ENCODE measurements around the gene IGSF22. TPM values are rescaled to one million over a fixed set of nuclear protein-coding genes. Genes with fewer than 3 reads are reported as not detected.

IGSF22 gene
- total and polyA plus RNA-seq, 9 of the 15 experiments (the other 6 are each of a cell fraction or from before 2014, with no cell fraction given) = not detected

- Histone ChIP-seq H3K9me3 (replicated peaks; ENCODE audit: control insufficient read depth, insufficient read depth, low read depth, low read length) (no peaks in the 10 kb centered on the region), H4K20me1 (replicated peaks; ENCODE audit: control insufficient read depth, insufficient read depth, low read length) (no peaks in the 10 kb centered on the region), H3K27me3 (ENCODE audit: control insufficient read depth in 2 of 2, insufficient read depth in 2 of 2, low read length in 2 of 2) (peaks cover 21 to 61% of the 10 kb centered on the region in 2 experiments; a peak in 4 of 5 replicates), H3K27ac (ENCODE audit: extremely low read depth, low read depth, low read length) (no peak overlapping the region), H3K9me1 (ENCODE audit: control insufficient read depth, insufficient read depth, low read length) (no peaks in the 10 kb centered on the region), H3K36me3 (ENCODE audit: control insufficient read depth, insufficient read depth, low read length) (no peaks in the 10 kb centered on the region), H3K9ac (ENCODE audit: insufficient read depth in 1 of 2, low read depth in 2 of 2, low read length in 2 of 2) (no peak overlapping the region), H3K4me1 (replicated peaks in 1 of 2; ENCODE audit: control insufficient read depth in 2 of 2, insufficient read depth in 2 of 2, low read length in 2 of 2) (no peaks in the 10 kb centered on the region), H3K79me2 (ENCODE audit: control insufficient read depth, insufficient read depth, low read length) (no peaks in the 10 kb centered on the region), H3K4me3 (no peak overlapping the region), H2AFZ (ENCODE audit: low read depth, low read length) (no peak overlapping the region), H3K4me2 (ENCODE audit: insufficient read depth, low read length) (no peak overlapping the region)
- DNase-seq (ENCODE audit: extremely low read depth in 1 of 4, low spot score in 3 of 4) (no peak), ATAC-seq (no peak), FAIRE-seq (no peak)
- TF ChIP-seq ZBTB33 (CRISPR knock-in tag; IDR thresholded peaks at IDR 0.05) (no peak), RBFOX2 (IDR thresholded peaks at IDR 0.05; ENCODE audit: low read depth, low read length) (no peak), SAP30 (IDR thresholded peaks at IDR 0.05; ENCODE audit: borderline replicate concordance, insufficient read depth, low read depth, low read length, poor library complexity, severe bottlenecking) (no peak), SRSF7 (optimal IDR thresholded peaks at IDR 0.05; ENCODE audit: low read depth, low read length) (no peak), CREB3L1 (IDR thresholded peaks at IDR 0.05; ENCODE audit: borderline replicate concordance, low read depth) (no peak), MNT (conservative IDR thresholded peaks at IDR 0.05) (no peak), TRIM28 (IDR thresholded peaks at IDR 0.05) (no peak), RUNX1 (IDR thresholded peaks at IDR 0.05; ENCODE audit: low read depth) (no peak), STAG1 (CRISPR knock-in tag; IDR thresholded peaks at IDR 0.05; ENCODE audit: borderline replicate concordance) (no peak), MYC (IDR thresholded peaks at IDR 0.05; ENCODE audit: low read depth, low read length) (no peak), MYC (CRISPR knock-in tag; IDR thresholded peaks at IDR 0.05; ENCODE audit: borderline replicate concordance, low read depth) (no peak), TEAD2 (tag; IDR thresholded peaks at IDR 0.05) (no peak), ZNF699 (CRISPR knock-in tag; IDR thresholded peaks at IDR 0.05; ENCODE audit: insufficient replicate concordance) (no peak)
- intact Hi-C loops (cut with micrococcal nuclease) (no loop called here), in situ Hi-C loops (cut with MboI) (loop anchor here (25.0 kb wide), 1 partner anchor 208 kb away; the partner anchor contains the start of gene TSG101)
- ChIA-PET POLR2A (no interaction called here), CTCF (ENCODE audit: low intra/inter-chr PET ratio) (no interaction called here)
- BruUV-seq (replicated peaks) = no TSS peak
- 0% methylated on average over 6 of the region's 6 CpGs for WGBS (ENCODE audit: insufficient coverage, low coverage, missing lambda C conversion rate)
Observed at GRCh38 chr11:18745251-18745650, 19.3 kb upstream of the IGSF22 start.

Data from K562 (cell line).